HCT116 (cell line): ENCODE data around the gene STIL. TPM values are rescaled to one million over a fixed set of nuclear protein-coding genes. Genes with fewer than 3 reads are reported as not detected.

Experiments used
- ATAC-seq: fragments of 200-7000 bp; cut with Tn5 transposase; 2 replicates; pipeline ENCODE4 v1.9.1; 2020; ENCODE audit warnings: mild to moderate bottlenecking, moderate library complexity
- Bru-seq: library from RNA; stranded (reverse); fragments of 400-500 nt; gene quantifications from one replicate; lab custom pipeline; 2021; lab: Mats Ljungman, UMichigan
- BruChase-seq, 2 experiments: library from RNA; stranded (reverse); fragments of 400-500 nt; gene quantifications; one replicate each; lab custom pipeline; 2021; lab: Mats Ljungman, UMichigan
- BruUV-seq: library from RNA; stranded (reverse); fragments of 400-500 nt; replicated peaks from 2 replicates; lab custom pipeline; 2021; lab: Mats Ljungman, UMichigan
- CTCF ChIA-PET: fragments of 300-600 bp; sonication (Branson Sonifier 250); formaldehyde crosslinking; loops from one replicate; lab custom pipeline; 2021; ENCODE audit warnings: antibody characterized with exemption; lab: Charles Lee
- POLR2A ChIA-PET: fragments of 300-600, 350-600 bp; sonication (Branson Sonifier 250); formaldehyde crosslinking; loops from one replicate; lab custom pipeline; 2021; ENCODE audit warnings: antibody characterized with exemption; lab: Charles Lee
- RAD21 ChIA-PET, 2 experiments: fragments of 300-600 bp; sonication (Branson Sonifier 250); formaldehyde crosslinking; loops; one replicate each; lab custom pipeline; 2023; ENCODE audit warnings: low total read pairs in 2 of 2; ENCODE audit not compliant: uncharacterized antibody in 2 of 2, unreplicated experiment in 2 of 2, low non-redundant PET in 1 of 2; lab: Charles Lee
- DNase-seq: peaks from one replicate; pipeline ENCODE4 v3.0.0-alpha.2; 2010; ENCODE audit warnings: low read depth, low spot score
- H2AFZ ChIP-seq: fragments of 200-600 bp; shearing (Covaris generic), sonication (generic); 2 replicates; pipeline ENCODE4 v1.6.1; 2017; ENCODE audit warnings: low read depth, mixed run types, mixed read lengths, antibody characterized with exemption, low read length; ENCODE audit not compliant: poor library complexity, severe bottlenecking
- H3K27ac ChIP-seq: 2 replicates; pipeline ENCODE4 v1.5.1; 2012; ENCODE audit warnings: low read depth, low read length
- H3K27me3 ChIP-seq: fragments of 200-600 bp; sonication (generic); 2 replicates; pipeline ENCODE4 v1.6.1; 2016; ENCODE audit warnings: mixed run types, low read length, mixed read lengths; ENCODE audit not compliant: insufficient read depth
- H3K36me3 ChIP-seq, 2 experiments: fragments of 200-500 bp in 1 of 2; fragments of 200-600 bp in 1 of 2; sonication (Bioruptor generic) in 1 of 2; sonication (generic) in 1 of 2; 2 replicates each; pipeline versions ENCODE4 v1.5.1 to v1.6.1; 2014 to 2016; ENCODE audit warnings: low read length in 2 of 2, inconsistent platforms in 1 of 2, mixed read lengths in 1 of 2, mixed run types in 1 of 2; ENCODE audit not compliant: insufficient read depth in 2 of 2, control insufficient read depth in 1 of 2
- H3K4me1 ChIP-seq, 2 experiments: fragments of 200-600 bp in 1 of 2; sonication (generic) in 1 of 2; 2 replicates each; pipeline versions ENCODE4 v1.5.1 to v1.6.1; 2012 to 2017; ENCODE audit warnings: low read length in 2 of 2, inconsistent platforms in 1 of 2, mild to moderate bottlenecking in 1 of 2, mixed read lengths in 1 of 2, mixed run types in 1 of 2, moderate library complexity in 1 of 2; ENCODE audit not compliant: insufficient read depth in 2 of 2, control insufficient read depth in 1 of 2
- H3K4me2 ChIP-seq: fragments of 200-600 bp; sonication (generic); 2 replicates; pipeline ENCODE4 v1.6.1; 2017; ENCODE audit warnings: mixed run types, low read length, mixed read lengths
- H3K4me3 ChIP-seq, 2 experiments: fragments of 200-600 bp in 1 of 2; sonication (generic) in 1 of 2; replicated peaks in 1 of 2; 2 replicates each; pipeline ENCODE4 v1.5.1; 2011 to 2016; ENCODE audit warnings: low read length in 2 of 2, control low read depth in 1 of 2, low read depth in 1 of 2, mild to moderate bottlenecking in 1 of 2, mixed read lengths in 1 of 2, mixed run types in 1 of 2
- H3K79me2 ChIP-seq: fragments of 200-600 bp; sonication (generic); 2 replicates; pipeline ENCODE4 v1.6.1; 2017; ENCODE audit warnings: mild to moderate bottlenecking, mixed run types, low read length, moderate library complexity, mixed read lengths; ENCODE audit not compliant: insufficient read depth
- H3K9ac ChIP-seq: fragments of 200-600 bp; sonication (generic); 2 replicates; pipeline ENCODE4 v1.6.1; 2016; ENCODE audit warnings: low read length, mixed read lengths
- H3K9me2 ChIP-seq: fragments of 200-600 bp; sonication (generic), shearing (Covaris generic); 2 replicates; pipeline ENCODE4 v1.6.1; 2017; ENCODE audit warnings: mixed run types, mild to moderate bottlenecking, moderate library complexity; ENCODE audit not compliant: insufficient read depth
- H3K9me3 ChIP-seq, 2 experiments: fragments of 200-500 bp in 1 of 2; fragments of 200-600 bp in 1 of 2; sonication (Bioruptor generic) in 1 of 2; sonication (generic) in 1 of 2; 2 replicates each; pipeline ENCODE4 v1.6.1; 2014 to 2017; ENCODE audit warnings: low read length in 2 of 2, mixed read lengths in 2 of 2, inconsistent platforms in 1 of 2, low read depth in 1 of 2, mild to moderate bottlenecking in 1 of 2, mixed run types in 1 of 2, moderate library complexity in 1 of 2; ENCODE audit not compliant: control insufficient read depth in 1 of 2, insufficient read depth in 1 of 2
- H4K20me1 ChIP-seq: fragments of 200-600 bp; sonication (generic), shearing (Covaris generic); 2 replicates; pipeline ENCODE4 v1.6.1; 2017; ENCODE audit warnings: mixed run types, mild to moderate bottlenecking, moderate library complexity; ENCODE audit not compliant: insufficient read depth
- CBX3 ChIP-seq: IDR thresholded peaks from 2 replicates; pipeline ENCODE4 v1.6.1; 2012; ENCODE audit warnings: low read depth
- EGR1 ChIP-seq: IDR thresholded peaks from 2 replicates; pipeline ENCODE4 v1.6.1; 2012; ENCODE audit warnings: low read depth
- ELF1 ChIP-seq: IDR thresholded peaks from 2 replicates; pipeline ENCODE4 v1.6.1; 2012; ENCODE audit warnings: low read depth, borderline replicate concordance
- EZH2phosphoT487 ChIP-seq: fragments of 200-600 bp; IDR thresholded peaks from 2 replicates; pipeline ENCODE4 v1.6.1; 2018; ENCODE audit warnings: antibody characterized with exemption, borderline replicate concordance
- FOSL1 ChIP-seq: IDR thresholded peaks from 2 replicates; pipeline ENCODE4 v1.6.1; 2012; ENCODE audit warnings: low read depth
- POLR2A ChIP-seq: IDR thresholded peaks from 2 replicates; pipeline ENCODE4 v1.7.0; 2011; ENCODE audit warnings: borderline replicate concordance; ENCODE audit not compliant: insufficient read depth, insufficient read length; ENCODE audit errors: extremely low read depth
- POLR2AphosphoS5 ChIP-seq: IDR thresholded peaks from 2 replicates; pipeline ENCODE4 v1.6.1; 2011; ENCODE audit warnings: mild to moderate bottlenecking, low read depth, low read length, moderate library complexity
- SIN3A ChIP-seq: IDR thresholded peaks from 2 replicates; pipeline ENCODE4 v1.6.1; 2012; ENCODE audit warnings: low read depth
- SP1 ChIP-seq: IDR thresholded peaks from 2 replicates; pipeline ENCODE4 v1.6.1; 2012; ENCODE audit warnings: low read depth
- TCF7L2 ChIP-seq: IDR thresholded peaks from 2 replicates; pipeline ENCODE4 v1.7.0; 2011; ENCODE audit warnings: borderline replicate concordance, inconsistent platforms; ENCODE audit not compliant: insufficient read depth, insufficient read length; ENCODE audit errors: extremely low read depth
- YY1 ChIP-seq: IDR thresholded peaks from 2 replicates; pipeline ENCODE4 v1.6.1; 2011; ENCODE audit warnings: low read length, low read depth, moderate library complexity, mild to moderate bottlenecking; ENCODE audit not compliant: insufficient replicate concordance; ENCODE audit errors: extremely low read depth
- ZFX ChIP-seq: fragments of 450-650 bp; IDR thresholded peaks from 2 replicates; pipeline ENCODE4 v1.6.1; 2017
- intact Hi-C: fragments of 100-400 bp; cut with micrococcal nuclease; formaldehyde crosslinking; loops from 2 replicates; pipeline ENCODE4 v1.10.0; 2022
- long read RNA-seq: library from polyadenylated mRNA; unstranded; transcript quantifications from one replicate; pipeline ENCODE4 v2.0.0, GENCODE V29; 2021; ENCODE audit not compliant: unreplicated experiment
- polyA plus RNA-seq: library from polyadenylated mRNA; unstranded; fragments of >200 nt; gene quantifications from 2 replicates; pipeline ENCODE4 v1.2.1, GENCODE V29; 2012; ENCODE audit warnings: missing spikeins
- total RNA-seq: library from RNA; stranded (reverse); gene quantifications from one replicate; pipeline ENCODE4 v1.2.1, GENCODE V29; 2021; ENCODE audit not compliant: unreplicated experiment
- TF ChIP-seq, protein P1 (sequence below): IDR thresholded peaks from 2 replicates; pipeline ENCODE4 v1.6.1; 2012
- TF ChIP-seq, protein P2 (sequence below): IDR thresholded peaks from 2 replicates; pipeline ENCODE4 v1.6.1; 2011; ENCODE audit warnings: mild to moderate bottlenecking, low read length, moderate library complexity; ENCODE audit not compliant: insufficient replicate concordance; ENCODE audit errors: extremely low read depth

STIL gene
- total RNA-seq (34.4 TPM), Bru-seq, nascent RNA (percentile 84 among the genes with signal in this experiment), BruChase-seq, experiment 1, labeled RNA remaining after a 6-hour chase (percentile 71 among the genes with signal in this experiment), BruChase-seq, experiment 2, labeled RNA remaining after a 2-hour chase (percentile 80 among the genes with signal in this experiment)
- polyA plus RNA-seq: 18.2 and 18.4 TPM in 2 replicates
- long read RNA-seq, full-length matches to known transcripts: 2 of 21 reads
- long read RNA-seq, partial matches to known transcripts: 3 of 21 reads
- long read RNA-seq, other reads (novel, unspliced or antisense): 16 of 21 reads

DNA sequence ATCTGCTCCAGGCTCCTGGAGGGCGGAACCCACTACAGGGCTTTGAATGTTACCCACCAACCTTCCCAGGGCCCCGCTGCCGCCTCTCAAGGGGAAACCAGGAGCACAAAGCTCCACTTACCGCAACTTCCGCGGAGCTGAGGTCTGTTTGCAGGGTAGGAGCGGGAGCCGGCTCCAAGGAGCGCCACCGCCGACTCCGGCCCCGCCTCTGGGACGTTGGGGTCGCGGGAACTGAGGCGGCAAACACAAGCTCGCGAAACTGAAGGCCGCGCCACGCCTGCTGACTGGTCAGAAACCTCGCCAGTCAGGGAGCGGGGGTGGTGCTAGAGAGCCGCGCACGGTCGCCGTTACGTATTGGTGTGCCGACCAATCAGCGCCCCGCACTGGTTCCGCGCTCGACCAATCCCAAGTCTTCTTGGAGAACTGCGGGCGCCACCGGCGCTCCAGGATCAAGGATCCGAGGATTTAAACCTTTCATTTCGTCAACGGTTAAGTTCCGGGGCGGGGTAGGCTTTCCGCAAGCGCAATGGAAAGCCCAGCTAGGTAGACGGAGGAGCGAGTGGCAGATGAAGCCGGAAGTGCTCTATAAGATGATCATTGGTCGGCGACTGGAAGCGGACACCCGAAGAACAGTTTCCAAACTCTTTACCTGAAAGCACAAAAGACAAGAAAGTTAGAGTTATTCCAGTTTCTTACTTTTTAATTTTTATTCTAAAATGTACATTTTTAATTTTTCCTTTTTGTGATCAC is at the start of gene STIL:
Gene STIL, minus strand, starts transcription at position 233 of the 750 bp plus-strand sequence. CDS start 3,828 bp downstream, outside the sequence.
- TF ChIP-seq ZFX (no peak), ELF1 (peak; percentile 76; the same call in 1 of the 2 replicates), YY1 (peak; percentile 14), POLR2AphosphoS5 (peak; percentile 86), FOSL1 (no peak), SP1 (peak; percentile 98), POLR2A (peak; percentile 73), EZH2phosphoT487 (no peak), EGR1 (peak; percentile 59), CBX3 (peak; percentile 24; the same call in 1 of the 2 replicates), TCF7L2 (peak; percentile 86), SIN3A (peak; percentile 97)
- TF ChIP-seq, protein P1, sequence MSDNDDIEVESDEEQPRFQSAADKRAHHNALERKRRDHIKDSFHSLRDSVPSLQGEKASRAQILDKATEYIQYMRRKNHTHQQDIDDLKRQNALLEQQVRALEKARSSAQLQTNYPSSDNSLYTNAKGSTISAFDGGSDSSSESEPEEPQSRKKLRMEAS: peak; percentile 75
- TF ChIP-seq, protein P2, sequence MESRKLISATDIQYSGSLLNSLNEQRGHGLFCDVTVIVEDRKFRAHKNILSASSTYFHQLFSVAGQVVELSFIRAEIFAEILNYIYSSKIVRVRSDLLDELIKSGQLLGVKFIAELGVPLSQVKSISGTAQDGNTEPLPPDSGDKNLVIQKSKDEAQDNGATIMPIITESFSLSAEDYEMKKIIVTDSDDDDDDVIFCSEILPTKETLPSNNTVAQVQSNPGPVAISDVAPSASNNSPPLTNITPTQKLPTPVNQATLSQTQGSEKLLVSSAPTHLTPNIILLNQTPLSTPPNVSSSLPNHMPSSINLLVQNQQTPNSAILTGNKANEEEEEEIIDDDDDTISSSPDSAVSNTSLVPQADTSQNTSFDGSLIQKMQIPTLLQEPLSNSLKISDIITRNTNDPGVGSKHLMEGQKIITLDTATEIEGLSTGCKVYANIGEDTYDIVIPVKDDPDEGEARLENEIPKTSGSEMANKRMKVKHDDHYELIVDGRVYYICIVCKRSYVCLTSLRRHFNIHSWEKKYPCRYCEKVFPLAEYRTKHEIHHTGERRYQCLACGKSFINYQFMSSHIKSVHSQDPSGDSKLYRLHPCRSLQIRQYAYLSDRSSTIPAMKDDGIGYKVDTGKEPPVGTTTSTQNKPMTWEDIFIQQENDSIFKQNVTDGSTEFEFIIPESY: peak; percentile 81
- TF ChIP-seq, all 23 proteins: peak for 11
- peak within 1 kb of the TSS; percentile 91 for H3K27ac ChIP-seq
- H2AFZ ChIP-seq: peak within 1 kb of the TSS; percentile 18
- ChIA-PET POLR2A (interaction anchor here (0.6 to 2.1 kb wide), 9 partner anchors 10 to 135 kb away, joined by 3 to 19 read pairs (median 3); partner anchors contain the start of gene CMPK1), RAD21 (no interaction called here), CTCF (interaction anchor here (1.3 to 1.6 kb wide), 2 partner anchors 51 to 124 kb away, joined by 3 to 5 read pairs; partner anchors contain the start of gene FOXD2)
- intact Hi-C loops: loop anchor here (1.0 kb wide), 1 partner anchor 20 kb away; no protein-coding TSS in a partner anchor
- no peaks in the 10 kb centered on the region for H3K27me3 ChIP-seq
- no peaks in the 10 kb centered on the region; the same call in 1 of the 2 replicates for H4K20me1 ChIP-seq
- H3K9ac ChIP-seq: peak within 1 kb of the TSS; percentile 81
- peaks cover 5 to 14% of the 10 kb centered on the region in 2 experiments; a peak in 3 of 4 replicates for H3K4me1 ChIP-seq
- peaks cover 48% of the 10 kb centered on the region for H3K79me2 ChIP-seq
- peak within 1 kb of the TSS; percentile 78 for H3K4me2 ChIP-seq
- peaks cover 7 to 24% of the 10 kb centered on the region in 2 experiments; a peak in 3 of 4 replicates for H3K36me3 ChIP-seq
- H3K4me3 ChIP-seq: peak within 1 kb of the TSS; percentile 97 to 98
- H3K9me2 ChIP-seq: no peaks in the 10 kb centered on the region
- peak; percentile 93 for ATAC-seq
- BruUV-seq: no TSS peak
- H3K9me3 ChIP-seq: no peaks in the 10 kb centered on the region
- DNase-seq: peak; percentile 100
